Cortex of kidney (tissue), 1 donor: ENCODE data around the gene MSX1.

Source experiments
- DNase-seq: peaks from one replicate; lab custom pipeline; 2025; lab: John Stamatoyannopoulos, UW

The MSX1 gene

GRCh38 chr4:4869731-4870571, 10.5 kb downstream of the MSX1 start:
- no peak for DNase-seq

GRCh38 chr4:4870576-4871241, 11.2 kb downstream of the MSX1 start:
- no peak for DNase-seq

- DNase-seq, result no peak
Observed at GRCh38 chr4:4871242-4871572, 11.7 kb downstream of the MSX1 start.

- no peak for DNase-seq
Observed at GRCh38 chr4:4871573-4872313, 12.3 kb downstream of the MSX1 start.

GRCh38 chr4:4872314-4872903, 12.9 kb downstream of the MSX1 start:
- DNase-seq, result no peak

GRCh38 chr4:4873203-4873602, 13.7 kb downstream of the MSX1 start:
- DNase-seq, result no peak

GRCh38 chr4:4874254-4874653, 14.8 kb downstream of the MSX1 start:
- no peak for DNase-seq

GRCh38 chr4:4875147-4875546, 15.7 kb downstream of the MSX1 start:
- DNase-seq, result no peak

GRCh38 chr4:4875611-4876010, 16.1 kb downstream of the MSX1 start:
- DNase-seq, result no peak

- no peak for DNase-seq
Observed at GRCh38 chr4:4876945-4877661, 17.6 kb downstream of the MSX1 start.

- DNase-seq, result no peak
Observed at GRCh38 chr4:4880492-4880891, 21.0 kb downstream of the MSX1 start.

- no peak for DNase-seq
Observed at GRCh38 chr4:4881432-4881831, 22.0 kb downstream of the MSX1 start.

- DNase-seq, result no peak
Observed at GRCh38 chr4:4884611-4885010, 25.1 kb downstream of the MSX1 start.

GRCh38 chr4:4887426-4887825, 28.0 kb downstream of the MSX1 start:
- no peak for DNase-seq

GRCh38 chr4:4888695-4889094, 29.2 kb downstream of the MSX1 start:
- DNase-seq, result no peak

GRCh38 chr4:4889781-4890180, 30.3 kb downstream of the MSX1 start:
- DNase-seq, result no peak

- no peak for DNase-seq
Observed at GRCh38 chr4:4890574-4891255, 31.2 kb downstream of the MSX1 start.

- no peak for DNase-seq
Observed at GRCh38 chr4:4893721-4894120, 34.3 kb downstream of the MSX1 start.

- DNase-seq, result no peak
Observed at GRCh38 chr4:4899202-4899925, 39.9 kb downstream of the MSX1 start.

GRCh38 chr4:4901877-4902276, 42.4 kb downstream of the MSX1 start:
- no peak for DNase-seq

GRCh38 chr4:4912155-4912554, 52.7 kb downstream of the MSX1 start:
- no peak for DNase-seq
